SK-N-MC (cell line): Measurements from ENCODE around the gene LRRC3B.

ENCODE experiments used
- EZH2 ChIP-seq: fragments of 200-600 bp; sonication (generic); IDR thresholded peaks from one replicate; pipeline ENCODE4 v1.6.1; 2017; ENCODE audit warnings: antibody characterized with exemption
- FOXP2 ChIP-seq: optimal IDR thresholded peaks from 2 replicates; pipeline ENCODE3; 2011; ENCODE audit warnings: mild to moderate bottlenecking, moderate library complexity; ENCODE audit not compliant: insufficient read depth; ENCODE audit errors: extremely low read length, control extremely low read depth
- POLR2AphosphoS5 ChIP-seq: IDR thresholded peaks from 2 replicates; pipeline ENCODE4 v1.6.1; 2012; ENCODE audit warnings: mild to moderate bottlenecking, low read depth, low read length, borderline replicate concordance

DNA sequence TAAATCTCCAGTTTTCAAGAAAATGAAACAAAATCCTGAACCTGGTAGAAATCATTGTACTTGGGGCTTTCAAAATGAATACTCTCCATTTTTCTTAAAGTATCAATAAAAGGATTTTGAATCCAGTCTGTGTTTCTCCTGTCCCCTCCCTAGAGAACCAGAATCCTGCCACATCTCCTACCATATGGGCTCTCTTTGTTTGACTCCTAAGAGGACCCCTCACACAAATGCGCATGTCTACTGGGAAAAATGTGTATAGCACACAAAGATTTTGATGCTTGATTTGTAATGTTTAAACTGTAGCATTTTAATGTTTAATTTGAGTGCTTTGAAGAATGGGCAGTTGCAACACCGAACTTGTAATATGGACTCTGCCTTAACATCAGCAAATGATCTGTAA is 25.9 kb downstream of the LRRC3B start:
- no peak for TF ChIP-seq POLR2AphosphoS5
- no peak for TF ChIP-seq EZH2
- TF ChIP-seq FOXP2: no peak
